Measurements from ENCODE around the gene AKR7A2. TPM values are rescaled to one million over a fixed set of nuclear protein-coding genes. Genes with fewer than 3 reads are reported as not detected.

Gene AKR7A2
- polyA plus RNA-seq, 3 donors = 19.5 to 117 (median 89.3) TPM

GRCh38 chr1:19349999-19350398, 38.1 kb upstream of the AKR7A2 start:
- no peaks in the 10 kb centered on the region for H3K79me2 ChIP-seq (ENCODE audit: insufficient read depth, low read length)
- Mint-ChIP-seq H3K27ac (peak overlapping the region in 2 of 7 donors; percentile 46 to 73), H3K27me3 (ENCODE audit: low read depth in 3 of 3) (peaks cover 0 to 1% (median 0%) of the 10 kb centered on the region in 3 donors), H3K36me3 (peaks cover 64 to 76% of the 10 kb centered on the region in 2 donors), H3K9me3 (peaks cover 0 to 4% (median 0%) of the 10 kb centered on the region in 7 donors), H3K4me1 (peaks cover 39% of the 10 kb centered on the region), H3K4me3 (no peak overlapping the region)
- H3K27me3 ChIP-seq (ENCODE audit: control insufficient read depth in 2 of 2, insufficient read depth in 2 of 2, low read length in 2 of 2) = no peaks in the 10 kb centered on the region
- WGBS (ENCODE audit: insufficient coverage) = over 99% methylated on average over 14 of the region's 17 CpGs
- no peak for TF ChIP-seq CTCF (IDR thresholded peaks at IDR 0.05)
- no peak overlapping the region for H2AFZ ChIP-seq (ENCODE audit: insufficient read depth, low read depth, low read length, poor library complexity, severe bottlenecking)
- no peak overlapping the region for H3K9ac ChIP-seq (ENCODE audit: insufficient read depth, low read length, poor library complexity, severe bottlenecking)
- intact Hi-C loops (cut with micrococcal nuclease) = loop anchor here (5.0 to 10.0 kb wide), 2 partner anchors 302 to 305 kb away; no protein-coding TSS in a partner anchor
- DNase-seq = no peak
- no peak overlapping the region for H3K4me2 ChIP-seq (replicated peaks; ENCODE audit: extremely low read depth, low read length, poor library complexity, severe bottlenecking)
- H4K20me1 ChIP-seq (ENCODE audit: insufficient read depth, low read length) = peaks cover 79% of the 10 kb centered on the region
- H3K4me3 ChIP-seq (replicated peaks in 1 of 3; ENCODE audit: low read depth in 2 of 3, low read length in 3 of 3) = no peak overlapping the region
- peaks cover 56 to 68% of the 10 kb centered on the region in 2 donors for H3K36me3 ChIP-seq (replicated peaks in 1 of 2; ENCODE audit: control insufficient read depth in 1 of 2, insufficient read depth in 2 of 2, low read length in 2 of 2)
- H3K4me1 ChIP-seq (ENCODE audit: control insufficient read depth in 1 of 2, insufficient read depth in 2 of 2, low read length in 2 of 2) = peaks cover 35 to 45% of the 10 kb centered on the region in 2 donors
- no peak overlapping the region for H3K27ac ChIP-seq (ENCODE audit: low read depth in 1 of 2, low read length in 2 of 2)
- H3K9me3 ChIP-seq (replicated peaks in 1 of 2; ENCODE audit: control insufficient read depth in 1 of 2, insufficient read depth in 1 of 2, low read length in 2 of 2) = no peaks in the 10 kb centered on the region

- DNase-seq = no peak
- 98% methylated on average over 8 of the region's 15 CpGs for WGBS (ENCODE audit: insufficient coverage)
- intact Hi-C loops (cut with micrococcal nuclease) = loop anchor here (5.0 to 10.0 kb wide), 2 partner anchors 304 to 306 kb away; no protein-coding TSS in a partner anchor
These were observed 36.7 kb upstream of the AKR7A2 start for GRCh38 chr1:19348441-19349198.

More at GRCh38 chr1:19348441-19349198, 36.7 kb upstream of the AKR7A2 start:
- no peaks in the 10 kb centered on the region for H3K79me2 ChIP-seq (ENCODE audit: insufficient read depth, low read length)
- H3K9ac ChIP-seq (ENCODE audit: insufficient read depth, low read length, poor library complexity, severe bottlenecking) = peak overlapping the region; percentile 10
- Mint-ChIP-seq H3K36me3 (peaks cover 67 to 76% of the 10 kb centered on the region in 2 donors), H3K4me1 (peaks cover 39% of the 10 kb centered on the region), H3K27me3 (ENCODE audit: low read depth in 3 of 3) (peaks cover 0 to 1% (median 0%) of the 10 kb centered on the region in 3 donors), H3K4me3 (no peak overlapping the region), H3K27ac (peak overlapping the region in 6 of 7 donors; percentile 53 to 88 (median 78)), H3K9me3 (peaks cover 0 to 2% (median 0%) of the 10 kb centered on the region in 7 donors)
- H3K27me3 ChIP-seq (ENCODE audit: control insufficient read depth in 2 of 2, insufficient read depth in 2 of 2, low read length in 2 of 2) = no peaks in the 10 kb centered on the region
- peaks cover 82% of the 10 kb centered on the region for H4K20me1 ChIP-seq (ENCODE audit: insufficient read depth, low read length)
- H3K4me2 ChIP-seq (replicated peaks; ENCODE audit: extremely low read depth, low read length, poor library complexity, severe bottlenecking) = peak overlapping the region; percentile 57
- peak overlapping the region in 1 of 2 donors; percentile 64 for H3K27ac ChIP-seq (ENCODE audit: low read depth in 1 of 2, low read length in 2 of 2)
- H3K4me1 ChIP-seq (ENCODE audit: control insufficient read depth in 1 of 2, insufficient read depth in 2 of 2, low read length in 2 of 2) = peaks cover 35 to 45% of the 10 kb centered on the region in 2 donors
- no peak for TF ChIP-seq CTCF (IDR thresholded peaks at IDR 0.05)
- H3K36me3 ChIP-seq (replicated peaks in 1 of 2; ENCODE audit: control insufficient read depth in 1 of 2, insufficient read depth in 2 of 2, low read length in 2 of 2) = peaks cover 56 to 68% of the 10 kb centered on the region in 2 donors
- no peaks in the 10 kb centered on the region for H3K9me3 ChIP-seq (replicated peaks in 1 of 2; ENCODE audit: control insufficient read depth in 1 of 2, insufficient read depth in 1 of 2, low read length in 2 of 2)
- H3K4me3 ChIP-seq (replicated peaks in 1 of 3; ENCODE audit: low read depth in 2 of 3, low read length in 3 of 3) = peak overlapping the region in 1 of 3 experiments; percentile 45
- no peak overlapping the region for H2AFZ ChIP-seq (ENCODE audit: insufficient read depth, low read depth, low read length, poor library complexity, severe bottlenecking)
